Activated T-cell treated with anti-CD3 and anti-CD28 coated beads for 48 hours (primary cell): ENCODE data around the gene PLD3.
A peak's percentile ranks its signal among the peaks of the same experiment; 100 is the strongest.
"Not testable (repeated sequence)": the region's sequence is repeated elsewhere in the genome, so short reads cannot be mapped to it uniquely, and the experiment has no call there.

Experiments
- DNase-seq: peaks from one replicate; pipeline ENCODE4 v3.0.0-alpha.2; 2020; ENCODE audit warnings: low read depth

The PLD3 gene

DNA sequence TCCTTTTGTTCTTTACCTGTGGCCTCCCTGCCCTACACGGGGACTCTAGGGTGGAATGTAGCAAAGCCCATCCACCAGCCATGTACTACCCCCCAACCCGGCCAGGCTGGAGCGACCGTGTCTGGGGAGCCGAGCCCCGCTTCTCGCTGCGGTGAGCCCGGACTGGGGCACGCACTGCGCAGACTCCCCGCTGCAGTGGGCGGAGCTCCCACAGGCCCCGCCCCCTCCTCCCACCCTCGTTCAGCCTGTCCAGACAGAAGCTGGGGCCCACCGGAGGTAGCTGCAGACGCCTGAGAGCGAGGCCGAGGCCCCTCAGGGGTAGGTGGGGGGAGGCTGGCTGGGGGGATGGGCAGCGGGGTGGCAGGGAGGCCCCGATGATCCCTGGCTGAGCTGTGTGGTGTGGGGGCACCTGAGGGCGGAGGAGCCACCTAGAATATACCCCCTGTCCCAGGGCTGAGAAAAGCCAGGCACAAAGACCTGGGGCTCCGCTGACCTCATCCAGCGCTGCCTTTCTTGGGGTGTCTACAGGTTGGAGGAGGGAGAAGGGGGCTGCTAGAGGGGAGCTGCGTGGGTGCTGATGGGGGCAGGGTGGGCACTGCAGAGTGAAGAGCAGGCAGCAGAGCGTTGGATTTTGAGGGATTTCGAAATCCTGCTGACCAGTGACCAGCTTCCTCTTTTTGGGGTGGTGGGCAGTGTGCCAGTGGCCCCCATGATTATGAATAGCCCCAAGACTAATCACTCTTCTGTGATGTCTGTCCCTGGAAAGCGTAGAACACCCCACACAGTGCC lies 17.3 kb downstream of the PLD3 start:
- DNase-seq: peak; percentile 66

DNA sequence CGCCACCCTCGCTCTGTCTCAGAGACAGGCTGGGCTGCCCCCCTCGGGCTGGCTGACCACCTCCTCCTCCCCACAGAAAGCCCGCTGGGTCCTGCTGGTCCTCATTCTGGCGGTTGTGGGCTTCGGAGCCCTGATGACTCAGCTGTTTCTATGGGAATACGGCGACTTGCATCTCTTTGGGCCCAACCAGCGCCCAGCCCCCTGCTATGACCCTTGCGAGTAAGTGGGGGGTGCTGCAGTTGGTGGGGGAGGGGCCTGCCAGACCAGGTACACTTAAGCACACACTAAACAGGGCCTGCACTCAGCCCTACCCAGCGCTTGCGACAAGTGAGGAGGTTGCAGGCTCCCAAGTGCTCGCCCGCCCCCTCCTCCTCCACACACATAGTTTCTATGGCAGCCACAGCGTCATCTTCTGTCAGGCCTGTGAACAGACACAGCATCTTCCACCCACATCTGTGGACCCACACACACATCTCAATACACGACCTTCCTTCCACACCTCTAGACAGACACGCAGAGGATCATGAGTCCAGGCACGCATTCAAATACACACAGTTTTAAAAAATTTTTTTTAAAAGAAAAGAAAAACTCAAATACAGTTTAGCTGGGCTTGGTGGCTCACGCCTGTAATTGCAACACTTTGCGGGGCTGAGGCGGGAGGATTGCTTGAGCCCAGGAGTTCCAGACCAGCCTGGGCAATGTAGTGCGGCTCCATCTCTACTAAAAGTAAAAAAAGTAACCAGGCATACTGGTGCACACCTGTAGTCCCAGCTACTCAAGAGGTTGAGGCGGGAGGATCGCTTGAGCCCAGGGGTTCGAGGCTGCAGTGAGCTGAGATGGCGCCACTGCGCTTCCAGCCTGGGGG lies 18.4 kb downstream of the PLD3 start:
- DNase-seq: no peak

DNA sequence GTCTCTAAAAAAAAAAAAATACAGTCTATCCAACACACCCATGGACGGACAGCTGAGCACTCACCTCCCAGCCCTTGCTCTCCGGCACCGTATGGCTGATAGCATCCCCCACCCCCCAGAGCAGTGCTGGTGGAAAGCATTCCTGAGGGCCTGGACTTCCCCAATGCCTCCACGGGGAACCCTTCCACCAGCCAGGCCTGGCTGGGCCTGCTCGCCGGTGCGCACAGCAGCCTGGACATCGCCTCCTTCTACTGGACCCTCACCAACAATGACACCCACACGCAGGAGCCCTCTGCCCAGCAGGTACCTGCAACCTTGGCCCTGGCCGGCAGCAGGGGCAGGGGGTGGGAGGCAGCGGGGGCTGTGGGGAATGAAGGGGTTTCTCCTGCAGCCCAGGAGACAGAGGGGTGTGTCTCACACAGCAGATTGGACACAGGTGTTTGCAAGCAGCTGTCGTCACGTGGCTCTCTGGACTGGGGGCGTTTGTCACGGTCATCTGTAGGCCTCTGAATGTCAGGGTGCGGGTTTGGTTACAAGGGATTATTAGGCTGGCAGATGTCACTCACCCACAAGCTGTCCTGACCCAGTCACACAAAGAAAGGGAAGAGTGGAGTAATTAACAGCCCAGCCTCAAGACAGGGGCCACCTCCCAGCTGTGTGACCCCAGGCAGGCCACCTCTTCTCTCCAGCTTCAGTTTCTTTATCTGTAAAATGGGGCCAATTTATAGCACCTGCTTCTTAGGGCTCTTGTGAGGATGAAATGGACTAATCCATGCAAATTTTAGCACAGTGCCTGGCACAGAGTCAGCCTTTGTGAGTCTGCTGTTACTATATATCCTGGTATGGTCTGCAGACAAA lies 19.3 kb downstream of the PLD3 start:
- DNase-seq: no peak

DNA sequence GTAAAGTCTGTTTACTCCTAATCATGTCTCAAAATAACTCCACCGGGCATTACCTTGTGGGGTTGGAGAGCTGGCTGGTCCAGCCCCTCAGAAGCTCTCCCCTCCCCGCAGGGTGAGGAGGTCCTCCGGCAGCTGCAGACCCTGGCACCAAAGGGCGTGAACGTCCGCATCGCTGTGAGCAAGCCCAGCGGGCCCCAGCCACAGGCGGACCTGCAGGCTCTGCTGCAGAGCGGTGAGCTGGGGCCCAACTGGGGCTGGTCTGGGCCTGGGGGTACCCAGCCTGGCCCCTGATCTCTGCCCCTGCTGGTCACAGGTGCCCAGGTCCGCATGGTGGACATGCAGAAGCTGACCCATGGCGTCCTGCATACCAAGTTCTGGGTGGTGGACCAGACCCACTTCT lies 21.3 kb downstream of the PLD3 start:
- no peak for DNase-seq

DNA sequence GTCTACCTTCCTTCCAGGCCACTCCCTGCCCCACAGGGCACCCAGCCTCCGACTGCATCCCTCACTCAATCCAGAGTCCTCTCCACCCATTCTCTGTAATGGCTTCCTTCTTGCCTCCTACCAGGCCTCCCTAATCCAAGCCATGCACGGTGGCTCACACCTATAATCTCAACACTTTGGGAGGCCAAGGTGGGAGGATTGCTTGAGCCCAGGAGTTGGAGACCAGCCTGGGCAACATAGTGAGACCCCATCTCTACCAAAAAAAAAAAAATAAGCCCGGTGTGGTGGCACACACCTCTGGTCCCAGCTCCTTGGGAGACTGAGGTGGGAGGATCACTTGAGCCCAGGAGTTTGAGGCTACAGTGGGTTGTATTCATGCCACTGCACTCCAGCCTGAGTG lies 21.8 kb downstream of the PLD3 start:
- DNase-seq: not testable (repeated sequence)

DNA sequence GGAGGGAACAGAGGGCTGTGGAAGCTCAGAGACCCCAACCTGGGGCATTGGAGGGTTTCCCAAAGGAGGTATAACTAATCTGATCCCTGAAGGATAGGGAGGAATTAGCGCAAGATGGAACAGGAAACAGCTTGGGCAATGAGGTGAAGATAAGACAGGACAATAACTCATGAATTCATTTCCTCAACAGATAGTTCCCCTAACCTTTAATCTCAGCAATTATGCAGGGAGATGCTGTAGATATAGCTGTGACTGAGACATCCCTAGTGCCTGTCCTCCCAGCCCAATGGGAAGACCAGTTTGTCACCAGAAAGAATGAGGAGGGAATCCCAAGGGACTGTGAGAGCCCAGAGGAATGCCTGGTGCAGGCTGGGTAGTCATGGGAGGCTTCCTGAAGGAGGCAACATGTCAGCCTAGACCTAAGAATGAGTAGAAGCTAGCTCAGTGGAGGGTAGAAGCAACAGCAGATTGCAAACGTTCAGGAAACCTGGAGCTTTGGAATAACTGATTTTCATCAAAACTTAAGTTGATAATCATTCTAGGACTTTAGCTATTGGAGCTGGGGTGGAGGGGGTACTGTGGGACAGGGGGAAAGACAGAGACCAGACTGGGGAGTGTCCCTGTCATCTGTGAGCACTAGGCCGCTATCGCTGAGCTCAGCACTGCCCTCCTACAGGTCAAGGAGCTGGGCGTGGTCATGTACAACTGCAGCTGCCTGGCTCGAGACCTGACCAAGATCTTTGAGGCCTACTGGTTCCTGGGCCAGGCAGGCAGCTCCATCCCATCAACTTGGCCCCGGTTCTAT lies 22.7 kb downstream of the PLD3 start:
- DNase-seq: no peak

DNA sequence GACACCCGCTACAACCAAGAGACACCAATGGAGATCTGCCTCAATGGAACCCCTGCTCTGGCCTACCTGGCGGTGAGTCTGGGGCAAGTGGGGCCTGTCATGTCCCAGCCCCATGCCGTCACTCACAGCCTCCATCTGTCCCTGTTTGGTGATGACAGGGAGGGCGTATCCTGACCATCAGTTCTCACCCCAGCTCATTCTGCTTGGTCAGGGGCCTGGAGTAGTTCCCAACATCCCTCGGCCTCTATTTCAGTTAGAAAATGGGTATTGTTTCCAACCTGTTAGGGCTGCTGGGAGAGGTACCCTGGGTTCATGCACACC lies 23.3 kb downstream of the PLD3 start:
- DNase-seq: no peak

DNA sequence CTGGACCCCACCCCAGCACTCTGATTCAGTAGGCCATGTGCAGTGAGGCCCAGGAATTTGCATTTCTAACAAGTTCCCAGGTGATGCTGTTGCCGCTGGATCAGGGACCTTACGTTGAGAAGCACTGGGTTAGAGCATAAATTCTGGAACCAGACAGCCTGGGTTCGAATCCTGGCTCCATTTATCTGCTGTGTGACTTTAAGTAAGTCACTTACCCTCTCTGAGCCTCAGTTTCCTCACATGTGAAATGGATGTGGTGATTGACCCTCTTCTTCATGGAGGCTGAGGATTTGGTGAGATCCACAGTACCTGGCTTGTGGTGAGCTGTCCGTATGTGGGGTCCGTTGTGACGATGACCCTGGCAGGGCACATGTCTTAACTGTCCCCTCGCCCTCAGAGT lies 25.6 kb downstream of the PLD3 start:
- DNase-seq: no peak

DNA sequence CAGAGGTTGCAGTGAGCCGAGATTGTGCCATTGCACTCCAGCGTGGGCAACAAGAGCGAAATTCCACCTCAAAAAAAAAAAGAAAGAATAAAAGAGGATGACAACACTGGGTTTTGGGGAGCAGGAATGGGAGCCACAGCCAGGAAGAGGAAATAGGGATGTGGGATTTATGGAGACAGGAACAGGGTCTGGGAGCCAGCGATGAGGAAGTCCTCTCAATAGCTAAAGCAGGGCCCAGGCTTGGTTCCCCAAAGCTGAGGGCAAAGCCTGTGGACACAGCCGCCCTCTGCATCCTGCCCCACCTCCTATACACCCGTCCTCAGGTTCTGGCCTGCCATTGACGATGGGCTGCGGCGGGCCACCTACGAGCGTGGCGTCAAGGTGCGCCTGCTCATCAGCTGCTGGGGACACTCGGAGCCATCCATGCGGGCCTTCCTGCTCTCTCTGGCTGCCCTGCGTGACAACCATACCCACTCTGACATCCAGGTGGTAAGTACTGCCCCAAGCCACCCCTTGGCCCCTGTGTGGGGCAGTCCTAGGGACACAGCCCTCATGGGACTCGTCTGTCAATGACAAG lies 27.9 kb downstream of the PLD3 start:
- no peak for DNase-seq

DNA sequence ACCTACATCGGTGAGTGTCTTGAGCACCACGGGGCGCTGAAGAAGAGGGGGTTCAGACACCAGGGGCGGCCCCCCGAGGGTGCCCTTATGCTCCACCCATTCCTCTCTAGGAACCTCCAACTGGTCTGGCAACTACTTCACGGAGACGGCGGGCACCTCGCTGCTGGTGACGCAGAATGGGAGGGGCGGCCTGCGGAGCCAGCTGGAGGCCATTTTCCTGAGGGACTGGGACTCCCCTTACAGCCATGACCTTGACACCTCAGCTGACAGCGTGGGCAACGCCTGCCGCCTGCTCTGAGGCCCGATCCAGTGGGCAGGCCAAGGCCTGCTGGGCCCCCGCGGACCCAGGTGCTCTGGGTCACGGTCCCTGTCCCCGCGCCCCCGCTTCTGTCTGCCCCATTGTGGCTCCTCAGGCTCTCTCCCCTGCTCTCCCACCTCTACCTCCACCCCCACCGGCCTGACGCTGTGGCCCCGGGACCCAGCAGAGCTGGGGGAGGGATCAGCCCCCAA lies 29.4 kb downstream of the PLD3 start:
- DNase-seq: no peak

DNA sequence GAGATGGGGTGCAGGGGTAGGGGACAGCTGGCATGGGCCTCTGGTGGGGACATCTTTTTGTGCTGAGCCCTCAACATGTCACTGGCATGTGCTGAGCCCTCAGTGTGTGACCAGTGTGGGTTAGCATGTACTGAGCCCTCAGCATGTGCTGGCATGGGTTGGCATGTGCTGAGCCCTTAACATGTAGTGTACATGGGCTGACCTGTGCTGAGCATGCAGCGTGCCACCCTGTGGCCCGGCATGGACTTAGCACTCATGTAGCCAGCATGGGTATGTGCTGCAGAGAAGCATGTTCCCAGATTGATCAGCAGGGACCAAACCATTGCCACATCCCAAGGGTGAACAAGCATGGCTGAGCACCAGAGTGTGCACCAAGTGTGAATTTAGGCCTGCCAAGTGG lies 30.0 kb downstream of the PLD3 start:
- no peak for DNase-seq

DNA sequence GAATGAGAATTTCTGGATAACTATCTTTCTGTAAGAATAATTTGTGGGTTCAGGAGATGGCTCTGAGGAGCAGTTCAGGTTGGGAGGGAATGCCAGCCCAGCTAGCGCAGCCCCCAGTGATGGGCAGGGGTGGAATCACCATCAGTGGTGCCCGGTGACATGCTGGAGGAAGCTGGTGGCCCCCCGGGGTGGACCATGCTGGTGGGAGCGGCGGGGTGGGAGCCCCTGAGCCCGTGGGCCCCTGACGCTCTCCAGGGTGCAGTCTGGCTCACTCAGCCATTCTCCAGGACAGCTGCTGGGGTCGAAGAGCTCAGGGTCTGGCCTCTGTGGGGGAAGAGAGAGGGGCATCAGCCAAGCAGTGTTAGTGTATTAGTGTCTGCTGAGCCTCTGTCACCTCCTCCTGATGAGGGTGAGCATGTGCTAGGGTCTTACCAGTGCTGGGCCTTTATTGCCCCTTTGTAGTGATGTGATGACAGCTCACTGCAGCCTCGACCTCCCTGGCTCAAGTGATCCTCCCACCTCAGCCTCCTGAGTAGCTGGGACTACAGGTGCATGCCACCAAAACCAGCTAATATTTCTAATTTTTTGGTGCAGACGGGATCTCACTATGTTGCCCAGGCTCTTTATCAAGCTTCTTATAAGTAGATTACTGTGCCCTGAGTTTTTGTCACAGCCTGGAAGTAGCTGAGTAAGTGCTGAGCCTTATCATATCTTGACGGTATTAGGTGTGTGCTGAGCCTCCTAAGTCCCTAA lies 31.1 kb downstream of the PLD3 start:
- DNase-seq: no peak

DNA sequence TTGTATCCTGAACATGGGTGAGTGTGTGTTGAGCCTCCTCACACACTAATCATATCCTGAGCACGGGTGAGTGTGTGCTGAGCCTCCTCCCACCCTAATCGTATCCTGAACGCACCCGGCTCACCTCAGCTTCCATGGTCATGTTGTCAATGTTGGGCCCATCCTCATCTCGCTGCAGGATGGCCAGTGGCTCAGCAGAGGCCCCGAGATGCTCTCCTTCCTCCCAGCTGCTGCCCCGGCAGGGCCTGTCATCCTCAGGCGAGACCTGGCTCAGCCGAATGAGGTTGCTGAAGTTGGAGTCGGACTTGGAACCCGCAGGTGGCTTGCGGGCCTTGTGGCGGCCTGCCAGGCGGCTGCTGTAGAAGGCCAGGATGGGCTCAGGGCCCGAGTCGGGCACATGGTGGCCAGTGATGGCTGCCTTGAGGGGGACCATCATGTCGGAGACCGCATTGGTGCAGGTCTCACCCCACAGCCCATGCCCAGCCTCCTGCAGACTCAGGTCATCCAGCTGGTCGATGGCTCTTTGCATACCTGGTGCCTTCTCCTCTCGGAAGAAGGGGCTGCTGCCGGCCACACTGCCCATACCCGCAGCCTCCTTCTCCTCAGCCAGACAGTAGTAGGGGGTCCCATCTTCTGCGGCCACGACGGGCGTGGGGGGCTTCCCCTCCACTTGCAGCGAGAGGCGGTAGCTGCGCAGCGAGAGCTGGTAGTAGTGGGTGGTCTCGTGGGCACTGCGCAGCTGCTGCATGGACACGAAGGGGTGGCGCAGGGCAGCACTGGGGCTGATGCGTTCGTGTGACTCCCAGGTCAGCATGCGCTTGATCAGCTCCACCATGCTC lies 31.9 kb downstream of the PLD3 start:
- DNase-seq: no peak

DNA sequence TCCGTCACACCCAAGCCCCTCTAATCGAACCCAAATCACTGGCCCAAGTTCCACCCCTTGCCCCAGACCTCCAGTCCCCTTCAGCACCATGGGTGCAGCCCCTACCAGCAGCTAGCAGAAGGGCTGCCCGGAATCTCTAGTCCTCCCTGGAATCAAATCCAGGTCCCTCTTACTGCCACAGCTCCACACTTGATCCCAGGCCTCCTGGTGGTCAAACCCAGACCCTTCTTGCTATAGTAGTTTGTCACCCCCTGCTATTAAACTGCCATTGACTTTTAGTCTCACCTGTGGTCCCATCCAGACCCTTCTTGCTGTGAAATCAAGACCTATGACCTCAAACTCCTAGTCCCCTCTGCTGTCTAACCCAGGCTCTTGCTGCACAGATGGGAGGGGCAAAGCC lies 32.8 kb downstream of the PLD3 start:
- no peak for DNase-seq

DNA sequence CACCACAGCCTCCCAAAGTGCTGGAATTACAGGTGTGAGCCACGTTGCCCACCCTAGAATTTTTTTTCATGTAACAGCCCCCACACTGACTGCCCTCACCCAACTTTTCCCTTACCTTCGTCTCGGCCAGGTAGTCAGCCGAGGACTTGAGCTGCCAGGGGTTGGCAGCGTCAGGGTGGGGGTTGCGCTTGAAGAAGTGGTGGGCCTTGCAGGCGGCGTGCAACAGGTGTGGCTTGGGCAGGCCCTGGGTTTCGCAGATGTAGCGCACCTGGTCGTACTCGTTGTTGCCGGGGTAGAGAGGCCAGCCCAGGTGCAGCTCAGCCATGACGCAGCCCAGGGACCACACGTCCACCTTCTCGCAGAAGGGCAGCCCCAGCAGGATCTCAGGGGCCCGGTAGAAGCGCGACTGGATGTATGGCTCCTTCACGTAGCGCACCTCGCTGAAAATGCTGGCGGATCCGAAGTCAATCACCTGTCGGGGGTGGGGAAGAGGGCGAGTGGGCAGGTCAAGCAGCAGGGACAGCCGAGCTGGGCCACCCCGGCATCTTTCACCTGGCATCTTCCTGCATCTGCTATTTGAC lies 35.3 kb downstream of the PLD3 start:
- DNase-seq: no peak

DNA sequence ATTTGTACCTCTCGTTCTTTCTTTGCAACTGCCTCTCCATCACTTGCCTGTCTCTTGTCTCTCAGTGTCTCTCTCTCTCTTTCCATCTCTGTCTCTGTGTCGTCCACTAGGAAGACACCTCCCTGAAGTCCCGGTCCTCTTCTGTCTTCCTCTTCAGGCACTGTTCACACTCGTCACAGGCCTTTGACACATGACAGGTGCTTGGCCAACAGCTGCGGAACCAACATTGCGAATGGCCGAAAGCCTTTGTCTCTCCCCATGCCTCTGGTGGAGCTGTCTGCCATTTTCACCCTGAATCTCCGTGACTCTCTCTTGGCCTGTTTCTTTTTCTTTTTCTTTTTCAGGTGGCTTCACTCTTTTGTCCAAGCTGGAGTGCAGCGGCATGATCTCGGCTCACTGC lies 38.7 kb downstream of the PLD3 start:
- no peak for DNase-seq

DNA sequence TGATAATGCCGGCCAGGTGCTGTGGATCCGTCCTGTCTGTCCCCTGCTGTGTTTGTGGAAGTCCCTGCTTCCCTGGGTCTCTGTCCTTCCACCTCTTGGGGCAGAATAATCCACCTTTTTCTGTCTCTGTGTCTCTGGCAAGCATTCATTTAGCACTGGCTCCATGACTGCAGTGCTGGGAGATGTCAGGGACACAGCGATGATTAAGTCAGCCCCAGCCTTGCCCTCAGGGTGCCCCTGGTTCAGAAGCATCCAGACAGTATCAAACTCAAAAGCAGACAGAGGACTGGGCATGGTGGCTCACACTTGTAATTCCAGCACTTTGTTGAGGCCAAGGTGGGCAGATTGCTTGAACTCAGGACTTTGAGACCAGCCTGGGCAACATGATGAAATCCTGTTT lies 40.0 kb downstream of the PLD3 start:
- no peak for DNase-seq

DNA sequence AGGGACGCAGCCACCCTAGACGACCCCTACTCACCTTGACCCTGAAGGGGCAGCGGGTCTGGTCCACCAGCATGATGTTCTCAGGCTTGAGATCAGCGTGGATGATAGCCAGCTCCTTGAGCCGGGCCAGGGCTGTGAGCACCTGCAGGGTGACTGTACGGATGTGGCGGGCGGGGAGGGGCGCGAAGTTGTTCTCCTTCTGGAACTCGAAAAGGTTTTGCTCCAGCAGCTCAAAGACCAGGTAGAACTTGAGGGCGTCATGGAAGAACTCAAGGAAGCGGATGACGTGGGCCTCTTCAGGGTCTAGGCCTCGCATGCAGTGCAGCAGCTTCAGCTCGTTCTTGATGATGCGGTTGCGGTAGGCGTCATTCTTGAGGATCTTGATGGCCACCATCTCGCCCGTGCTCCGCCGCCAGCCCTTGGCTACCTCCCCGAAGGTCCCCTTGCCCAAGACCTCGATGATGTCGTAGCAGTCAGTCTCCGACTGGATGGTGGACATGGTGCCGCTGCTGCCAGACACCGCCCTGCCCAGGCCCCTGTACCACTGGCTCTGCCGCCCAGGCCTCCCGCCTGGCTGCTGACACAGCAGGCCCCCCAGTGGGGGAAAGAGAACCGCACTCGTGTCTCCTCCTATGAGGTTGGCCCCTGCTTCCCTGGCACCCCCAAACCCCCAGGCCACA lies 41.0 kb downstream of the PLD3 start:
- no peak for DNase-seq
